Panc1 (cell line): Measurements from ENCODE around the gene ZNF792. TPM values are rescaled to one million over a fixed set of nuclear protein-coding genes. Genes with fewer than 3 reads are reported as not detected.
"Not testable (repeated sequence)": the region's sequence is repeated elsewhere in the genome, so short reads cannot be mapped to it uniquely, and the experiment has no call there.

Experiments
- ATAC-seq: fragments of 200-7000 bp; cut with Tn5 transposase; 2 replicates; pipeline ENCODE4 v1.9.1; 2020; ENCODE audit warnings: mild to moderate bottlenecking, moderate library complexity
- BruUV-seq: library from RNA; stranded (reverse); fragments of 400-500 nt; replicated peaks from 2 replicates; lab custom pipeline; 2021; lab: Mats Ljungman, UMichigan
- CTCF ChIA-PET: fragments of 300-600 bp; sonication (Branson Sonifier 250); formaldehyde crosslinking; loops from one replicate; lab custom pipeline; 2022; ENCODE audit warnings: antibody characterized with exemption; lab: Charles Lee
- POLR2A ChIA-PET: fragments of 300-600 bp; sonication (Branson Sonifier 250); formaldehyde crosslinking; loops from one replicate; lab custom pipeline; 2022; ENCODE audit warnings: antibody characterized with exemption; lab: Charles Lee
- DNase-seq: peaks from one replicate; pipeline ENCODE4 v3.0.0-alpha.2; 2010; ENCODE audit warnings: low read depth, low spot score
- H3K27ac ChIP-seq: 2 replicates; pipeline ENCODE4 v1.5.1; 2011; ENCODE audit warnings: mild to moderate bottlenecking, low read length, inconsistent platforms
- H3K27me3 ChIP-seq: fragments of 200-500 bp; sonication (Bioruptor generic); 2 replicates; pipeline ENCODE4 v1.6.0; 2014; ENCODE audit warnings: low read length, inconsistent platforms; ENCODE audit not compliant: control insufficient read depth, insufficient read depth
- H3K36me3 ChIP-seq: fragments of 200-500 bp; sonication (Bioruptor generic); 2 replicates; pipeline ENCODE4 v1.5.1; 2014; ENCODE audit warnings: inconsistent platforms, mild to moderate bottlenecking, low read length, moderate library complexity; ENCODE audit not compliant: control insufficient read depth, insufficient read depth
- H3K4me1 ChIP-seq: 2 replicates; pipeline ENCODE4 v1.5.1; 2011; ENCODE audit warnings: inconsistent platforms, mild to moderate bottlenecking, low read length, moderate library complexity; ENCODE audit not compliant: control insufficient read depth, insufficient read depth
- H3K4me3 ChIP-seq, 2 experiments: 2 replicates each; pipeline ENCODE4 v1.5.1; 2011 to 2012; ENCODE audit warnings: low read depth in 2 of 2, low read length in 2 of 2, mild to moderate bottlenecking in 2 of 2, inconsistent platforms in 1 of 2, moderate library complexity in 1 of 2
- H3K9me3 ChIP-seq: fragments of 200-500 bp; sonication (Bioruptor generic); 2 replicates; pipeline ENCODE4 v1.5.1; 2014; ENCODE audit warnings: low read depth, mild to moderate bottlenecking, inconsistent platforms, low read length, moderate library complexity; ENCODE audit not compliant: control insufficient read depth, insufficient read depth
- POLR2AphosphoS5 ChIP-seq: IDR thresholded peaks from 2 replicates; pipeline ENCODE4 v1.6.1; 2012; ENCODE audit warnings: mild to moderate bottlenecking, low read depth, low read length, moderate library complexity
- SIN3A ChIP-seq: IDR thresholded peaks from 2 replicates; pipeline ENCODE4 v1.6.1; 2012; ENCODE audit warnings: low read depth, mild to moderate bottlenecking, low read length, moderate library complexity, borderline replicate concordance; ENCODE audit not compliant: insufficient read depth
- TCF7L2 ChIP-seq: IDR thresholded peaks from 2 replicates; pipeline ENCODE4 v1.6.1; 2011; ENCODE audit warnings: mild to moderate bottlenecking, low read depth, low read length, inconsistent platforms
- in situ Hi-C: cut with HindIII; loops from 2 replicates; pipeline ENCODE4 v1.10.0; 2016; ENCODE audit warnings: low sequenced_read_pairs, low pct_unique_long_range_greater_than_20kb
- intact Hi-C: fragments of 100-400 bp; cut with micrococcal nuclease; formaldehyde crosslinking; loops from one replicate; pipeline ENCODE4 v1.10.0; 2022; ENCODE audit not compliant: unreplicated experiment
- total RNA-seq: library from RNA; stranded (reverse); gene quantifications from one replicate; pipeline ENCODE4 v1.2.1, GENCODE V29; 2021; ENCODE audit not compliant: unreplicated experiment
- TF ChIP-seq, protein P1 (sequence below), 2 experiments: IDR thresholded peaks; 2 replicates each; pipeline ENCODE4 v1.6.1; 2011 to 2012; ENCODE audit warnings: low read depth in 2 of 2, control low read depth in 1 of 2, low read length in 1 of 2, mild to moderate bottlenecking in 1 of 2, moderate library complexity in 1 of 2; ENCODE audit not compliant: insufficient read depth in 1 of 2
- TF ChIP-seq, protein P2 (sequence below): fragments of 450-650 bp; IDR thresholded peaks from 2 replicates; pipeline ENCODE4 v1.5.1; 2017; ENCODE audit warnings: mild to moderate bottlenecking

Gene ZNF792
- total RNA-seq, 1 experiment from 2014 or later = 1.8 TPM

DNA sequence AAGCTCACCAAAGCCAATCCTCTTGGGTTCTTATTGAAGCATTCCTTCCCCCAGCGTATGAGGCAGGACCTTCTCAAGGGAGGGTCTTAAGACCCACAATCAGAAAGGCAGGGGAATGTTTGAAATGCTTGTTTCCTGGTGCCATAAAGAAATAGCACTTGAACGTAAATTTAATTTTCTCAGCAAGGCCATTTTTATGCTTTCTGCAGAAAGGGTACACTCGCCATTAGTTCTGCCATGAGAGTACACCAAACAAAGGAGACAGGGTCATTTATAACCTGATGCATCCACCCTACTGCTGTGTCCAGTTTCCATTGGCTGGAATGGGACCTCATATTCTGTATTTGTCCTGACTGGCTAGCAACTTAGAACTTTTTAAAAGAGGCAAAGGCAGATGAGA, 46.9 kb downstream of the ZNF792 start:
- H3K27me3 ChIP-seq, in situ Hi-C loops, H3K27ac ChIP-seq, BruUV-seq, CTCF ChIA-PET, H3K4me3 ChIP-seq, POLR2A ChIA-PET, intact Hi-C loops, H3K4me1 ChIP-seq, DNase-seq, ATAC-seq, H3K36me3 ChIP-seq: not testable (repeated sequence)
- H3K9me3 ChIP-seq = peaks cover 17% of the 10 kb centered on the region

DNA sequence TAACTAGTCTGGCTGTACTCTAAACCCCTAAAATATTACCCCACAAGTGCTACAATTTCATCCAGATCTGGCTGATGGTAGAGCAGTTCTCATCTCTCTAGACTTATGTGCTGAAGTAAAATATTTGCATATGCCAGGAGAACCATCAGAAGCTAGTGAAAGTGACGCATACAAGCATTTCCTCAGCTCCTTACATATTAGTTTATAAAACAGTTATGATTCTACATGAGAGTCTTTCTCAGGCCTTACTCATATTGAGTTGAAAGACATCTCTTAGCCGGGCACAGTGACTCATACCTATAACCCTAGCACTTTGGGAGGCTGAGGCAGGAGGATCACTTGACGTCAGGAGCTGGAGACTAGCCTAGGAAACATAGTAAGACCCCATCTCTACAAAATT, 53.3 kb downstream of the ZNF792 start:
- Histone ChIP-seq H3K27ac (no peak overlapping the region), H3K9me3 (no peaks in the 10 kb centered on the region), H3K27me3 (peaks cover 2% of the 10 kb centered on the region; the same call in 1 of the 2 replicates), H3K4me1 (no peaks in the 10 kb centered on the region), H3K4me3 (no peak overlapping the region), H3K36me3 (no peaks in the 10 kb centered on the region)
- ChIA-PET CTCF (no interaction called here), POLR2A (no interaction called here)
- no TSS peak for BruUV-seq
- in situ Hi-C loops = no loop called here
- TF ChIP-seq SIN3A (no peak), TCF7L2 (no peak), POLR2AphosphoS5 (no peak)
- TF ChIP-seq, protein P1, sequence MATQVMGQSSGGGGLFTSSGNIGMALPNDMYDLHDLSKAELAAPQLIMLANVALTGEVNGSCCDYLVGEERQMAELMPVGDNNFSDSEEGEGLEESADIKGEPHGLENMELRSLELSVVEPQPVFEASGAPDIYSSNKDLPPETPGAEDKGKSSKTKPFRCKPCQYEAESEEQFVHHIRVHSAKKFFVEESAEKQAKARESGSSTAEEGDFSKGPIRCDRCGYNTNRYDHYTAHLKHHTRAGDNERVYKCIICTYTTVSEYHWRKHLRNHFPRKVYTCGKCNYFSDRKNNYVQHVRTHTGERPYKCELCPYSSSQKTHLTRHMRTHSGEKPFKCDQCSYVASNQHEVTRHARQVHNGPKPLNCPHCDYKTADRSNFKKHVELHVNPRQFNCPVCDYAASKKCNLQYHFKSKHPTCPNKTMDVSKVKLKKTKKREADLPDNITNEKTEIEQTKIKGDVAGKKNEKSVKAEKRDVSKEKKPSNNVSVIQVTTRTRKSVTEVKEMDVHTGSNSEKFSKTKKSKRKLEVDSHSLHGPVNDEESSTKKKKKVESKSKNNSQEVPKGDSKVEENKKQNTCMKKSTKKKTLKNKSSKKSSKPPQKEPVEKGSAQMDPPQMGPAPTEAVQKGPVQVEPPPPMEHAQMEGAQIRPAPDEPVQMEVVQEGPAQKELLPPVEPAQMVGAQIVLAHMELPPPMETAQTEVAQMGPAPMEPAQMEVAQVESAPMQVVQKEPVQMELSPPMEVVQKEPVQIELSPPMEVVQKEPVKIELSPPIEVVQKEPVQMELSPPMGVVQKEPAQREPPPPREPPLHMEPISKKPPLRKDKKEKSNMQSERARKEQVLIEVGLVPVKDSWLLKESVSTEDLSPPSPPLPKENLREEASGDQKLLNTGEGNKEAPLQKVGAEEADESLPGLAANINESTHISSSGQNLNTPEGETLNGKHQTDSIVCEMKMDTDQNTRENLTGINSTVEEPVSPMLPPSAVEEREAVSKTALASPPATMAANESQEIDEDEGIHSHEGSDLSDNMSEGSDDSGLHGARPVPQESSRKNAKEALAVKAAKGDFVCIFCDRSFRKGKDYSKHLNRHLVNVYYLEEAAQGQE (IDR thresholded peaks at IDR 0.05; ENCODE audit: insufficient read depth in 1 of 2, low read depth in 2 of 2, low read length in 1 of 2) = no peak
- TF ChIP-seq, protein P2, sequence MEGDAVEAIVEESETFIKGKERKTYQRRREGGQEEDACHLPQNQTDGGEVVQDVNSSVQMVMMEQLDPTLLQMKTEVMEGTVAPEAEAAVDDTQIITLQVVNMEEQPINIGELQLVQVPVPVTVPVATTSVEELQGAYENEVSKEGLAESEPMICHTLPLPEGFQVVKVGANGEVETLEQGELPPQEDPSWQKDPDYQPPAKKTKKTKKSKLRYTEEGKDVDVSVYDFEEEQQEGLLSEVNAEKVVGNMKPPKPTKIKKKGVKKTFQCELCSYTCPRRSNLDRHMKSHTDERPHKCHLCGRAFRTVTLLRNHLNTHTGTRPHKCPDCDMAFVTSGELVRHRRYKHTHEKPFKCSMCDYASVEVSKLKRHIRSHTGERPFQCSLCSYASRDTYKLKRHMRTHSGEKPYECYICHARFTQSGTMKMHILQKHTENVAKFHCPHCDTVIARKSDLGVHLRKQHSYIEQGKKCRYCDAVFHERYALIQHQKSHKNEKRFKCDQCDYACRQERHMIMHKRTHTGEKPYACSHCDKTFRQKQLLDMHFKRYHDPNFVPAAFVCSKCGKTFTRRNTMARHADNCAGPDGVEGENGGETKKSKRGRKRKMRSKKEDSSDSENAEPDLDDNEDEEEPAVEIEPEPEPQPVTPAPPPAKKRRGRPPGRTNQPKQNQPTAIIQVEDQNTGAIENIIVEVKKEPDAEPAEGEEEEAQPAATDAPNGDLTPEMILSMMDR = no peak
- no peak for DNase-seq
- no peak for ATAC-seq
- intact Hi-C loops = no loop called here

Other genes starting within 250 kb of the ZNF792 start
- gene ZNF181, start 230.0 kb downstream of the ZNF792 start, total RNA-seq = 11.5 TPM
- gene ZNF599, start 191.0 kb downstream of the ZNF792 start, total RNA-seq = 8.2 TPM
- gene ZNF30, start 37.3 kb downstream of the ZNF792 start, total RNA-seq = 5.3 TPM
- gene GRAMD1A, start 36.1 kb upstream of the ZNF792 start, total RNA-seq = 69.9 TPM
- 4.6 TPM for gene SCN1B, start 66.2 kb upstream of the ZNF792 start, total RNA-seq
- gene HPN, start 77.5 kb upstream of the ZNF792 start, total RNA-seq = 0.08 TPM
- gene FXYD3, start 151.6 kb upstream of the ZNF792 start, total RNA-seq = not detected
- 0.18 TPM for gene LGI4, start 170.8 kb upstream of the ZNF792 start, total RNA-seq
- not detected for gene FXYD1, start 174.6 kb upstream of the ZNF792 start, total RNA-seq
- not detected for gene FXYD7, start 179.0 kb upstream of the ZNF792 start, total RNA-seq
- 33.6 TPM for gene FXYD5, start 190.5 kb upstream of the ZNF792 start, total RNA-seq